GM12878 (cell line): ENCODE data around the gene KLF15. TPM values are rescaled to one million over a fixed set of nuclear protein-coding genes. Genes with fewer than 3 reads are reported as not detected.

ENCODE experiments used
- ATAC-seq: fragments of 200-7000 bp; cut with Tn5 transposase; 3 replicates; pipeline ENCODE4 v1.9.1; 2020; ENCODE audit warnings: mild to moderate bottlenecking, moderate library complexity
- BruUV-seq: library from RNA; stranded (reverse); fragments of 400-500 nt; replicated peaks from 2 replicates; lab custom pipeline; 2021; lab: Mats Ljungman, UMichigan
- CTCF ChIA-PET: fragments of 300-600 bp; sonication (Branson Sonifier 250); formaldehyde crosslinking; extraction: SDS; loops from one replicate; lab custom pipeline; 2021; ENCODE audit warnings: inconsistent platforms; lab: Yijun Ruan, JAX
- POLR2A ChIA-PET: fragments of 350-600 bp; formaldehyde crosslinking; extraction: SDS; loops from one replicate; lab custom pipeline; 2021; ENCODE audit warnings: inconsistent platforms; lab: Charles Lee
- RAD21 ChIA-PET: fragments of 300-600 bp; sonication (Branson Sonifier 250); formaldehyde crosslinking; loops from one replicate; lab custom pipeline; 2023; ENCODE audit warnings: antibody characterized with exemption; ENCODE audit not compliant: unreplicated experiment; lab: Charles Lee
- SMC1A ChIA-PET: fragments of 300-600 bp; sonication (Branson Sonifier 250); formaldehyde crosslinking; loops from one replicate; lab custom pipeline; 2023; ENCODE audit not compliant: unreplicated experiment, uncharacterized antibody; lab: Charles Lee
- DNase-seq: peaks from one replicate; pipeline ENCODE4 v3.0.0-alpha.2; 2011; ENCODE audit warnings: low read depth, low spot score
- FAIRE-seq: peaks from 3 replicates; lab custom pipeline; 2011; peaks lifted over from hg19 to GRCh38; lab: Jason Lieb, UNC
- H2AFZ ChIP-seq: 2 replicates; pipeline ENCODE4 v1.6.0; 2011; ENCODE audit warnings: low read depth, low read length, control low read depth; ENCODE audit not compliant: control insufficient read depth
- H3K27ac ChIP-seq: 2 replicates; pipeline ENCODE4 v1.5.1; 2011; ENCODE audit warnings: control low read depth; ENCODE audit not compliant: control insufficient read depth, insufficient read depth
- H3K27me3 ChIP-seq, 2 experiments: replicated peaks in 1 of 2; 2 replicates each; pipeline versions ENCODE4 v1.6.0 to v1.6.1; 2011; ENCODE audit warnings: low read length in 1 of 2; ENCODE audit not compliant: control insufficient read depth in 2 of 2, insufficient read depth in 2 of 2
- H3K36me3 ChIP-seq, 2 experiments: 2 replicates each; pipeline ENCODE4 v1.5.1; 2011; ENCODE audit warnings: low read length in 1 of 2; ENCODE audit not compliant: control insufficient read depth in 2 of 2, insufficient read depth in 2 of 2
- H3K4me1 ChIP-seq: 2 replicates; pipeline ENCODE4 v1.6.1; 2011; ENCODE audit warnings: mild to moderate bottlenecking, low read length, moderate library complexity, mixed read lengths; ENCODE audit not compliant: control insufficient read depth, insufficient read depth
- H3K4me2 ChIP-seq: 2 replicates; pipeline ENCODE4 v1.6.0; 2011; ENCODE audit warnings: control low read depth; ENCODE audit not compliant: control insufficient read depth, insufficient read depth
- H3K4me3 ChIP-seq: fragments of 200-600 bp; sonication (generic); 2 replicates; pipeline ENCODE4 v1.5.1; 2016
- H3K79me2 ChIP-seq: 2 replicates; pipeline ENCODE4 v1.6.0; 2011; ENCODE audit warnings: low read length; ENCODE audit not compliant: control insufficient read depth, insufficient read depth
- H3K9ac ChIP-seq: 2 replicates; pipeline ENCODE4 v1.8.0; 2011; ENCODE audit warnings: low read length, control low read depth, mixed read lengths; ENCODE audit not compliant: control insufficient read depth, insufficient read depth
- H3K9me3 ChIP-seq: replicated peaks from 3 replicates; pipeline ENCODE4 v1.5.1; 2011; ENCODE audit warnings: mild to moderate bottlenecking, low read length; ENCODE audit not compliant: control insufficient read depth, insufficient read depth
- H4K20me1 ChIP-seq: 2 replicates; pipeline ENCODE4 v1.6.0; 2011; ENCODE audit not compliant: control insufficient read depth, insufficient read depth
- IKZF2 ChIP-seq, 2 experiments: fragments of 450-650 bp; IDR thresholded peaks; 2 replicates each; pipeline ENCODE4 v1.6.1; 2017; ENCODE audit warnings: mild to moderate bottlenecking in 2 of 2, moderate library complexity in 2 of 2
- IRF3 ChIP-seq: fragments of 450-650 bp; IDR thresholded peaks from 2 replicates; pipeline ENCODE4 v1.6.1; 2014; ENCODE audit warnings: mild to moderate bottlenecking
- KLF5 ChIP-seq: fragments of 450-650 bp; IDR thresholded peaks from 2 replicates; pipeline ENCODE4 v1.6.1; 2014; ENCODE audit warnings: mild to moderate bottlenecking; ENCODE audit not compliant: partially characterized antibody
- MYC ChIP-seq: IDR thresholded peaks from 2 replicates; pipeline ENCODE4 v1.6.1; 2011; ENCODE audit warnings: mild to moderate bottlenecking, low read length, moderate library complexity, inconsistent platforms; ENCODE audit not compliant: insufficient read depth, insufficient replicate concordance, insufficient read length, severe bottlenecking
- ZBTB40 ChIP-seq: fragments of 450-650 bp; IDR thresholded peaks from 2 replicates; pipeline ENCODE4 v1.6.1; 2016; ENCODE audit warnings: mild to moderate bottlenecking, moderate library complexity, borderline replicate concordance
- ZNF274 ChIP-seq: IDR thresholded peaks from one replicate; pipeline ENCODE4 v1.8.0; 2011; ENCODE audit not compliant: insufficient read length, insufficient read depth
- ZNF687 ChIP-seq: fragments of 450-650 bp; IDR thresholded peaks from 2 replicates; pipeline ENCODE4 v1.6.1; 2017; ENCODE audit warnings: mild to moderate bottlenecking, moderate library complexity
- WGBS: methylation state at CpG from one replicate; pipeline ENCODE4 v1.1.6; 2016; ENCODE audit warnings: low lambda C conversion rate; ENCODE audit not compliant: insufficient replicate concordance, insufficient coverage; ENCODE audit errors: missing lambda C conversion rate; 5-methylcytosine and 5-hydroxymethylcytosine counted together
- in situ Hi-C: fragments of 300-500 bp; cut with MboI; formaldehyde crosslinking; loops from 9 replicates; pipeline ENCODE4 v1.14.3; 2018; ENCODE audit warnings: mixed read lengths
- intact Hi-C: fragments of 100-400 bp; cut with micrococcal nuclease; formaldehyde crosslinking; loops from one replicate; pipeline ENCODE4 v1.14.2; 2022; ENCODE audit not compliant: unreplicated experiment
- polyA plus RNA-seq, 11 experiments: library from polyadenylated mRNA; depleted of rRNA in 4 of 11; unstranded in 6 of 11; stranded (reverse) in 5 of 11; fragments of >200 nt; fragmentation: Nextera tagmentation in 4 of 11; fragmentation: Illumina TruSeq in 1 of 11; extraction: Ambion mirVana in 4 of 11; extraction: Trizol in 1 of 11; gene quantifications; 1 replicate in 1 of 11; 2 replicates in 10 of 11; pipeline versions ENCODE4 v1.2.1 to v1.2.3, GENCODE V29; 2011 to 2016; ENCODE audit warnings: inconsistent platforms in 2 of 11, missing spikeins in 2 of 11, low read depth in 1 of 11
- total RNA-seq, 4 experiments: library from RNA; depleted of rRNA in 3 of 4; stranded (reverse); fragments of >200 nt in 3 of 4; fragmentation: Illumina TruSeq in 1 of 4; extraction: Trizol in 1 of 4; gene quantifications; 2 replicates each; pipeline versions ENCODE4 v1.2.1 to v1.2.3, GENCODE V29; 2013 to 2021

Gene KLF15
- total and polyA plus RNA-seq, 10 of the 15 experiments (the other 5 are each of a cell fraction or from before 2014, with no cell fraction given) = 0.15 TPM; not detected in 9

- no peak for TF ChIP-seq ZBTB40
Observed at GRCh38 chr3:126343649-126344035, 13.6 kb downstream of the KLF15 start (continued).

GRCh38 chr3:126342991-126343648 is 14.1 kb downstream of the KLF15 start:
- Histone ChIP-seq H3K9me3 (no peaks in the 10 kb centered on the region), H3K36me3 (no peaks in the 10 kb centered on the region), H3K4me1 (no peaks in the 10 kb centered on the region), H3K4me2 (no peak overlapping the region), H3K9ac (no peak overlapping the region), H3K4me3 (no peak overlapping the region), H2AFZ (no peak overlapping the region), H3K27me3 (no peaks in the 10 kb centered on the region; a peak in 1 of 4 replicates), H3K27ac (no peak overlapping the region), H4K20me1 (no peaks in the 10 kb centered on the region), H3K79me2 (no peaks in the 10 kb centered on the region)
- FAIRE-seq = no peak
- POLR2A ChIA-PET = no interaction called here
- no peak for ATAC-seq
- RAD21 ChIA-PET = no interaction called here
- BruUV-seq = no TSS peak
- SMC1A ChIA-PET = no interaction called here
- in situ Hi-C loops (no loop called here), intact Hi-C loops (no loop called here)
- CTCF ChIA-PET = no interaction called here
- 81% methylated on average over 16 of the region's 20 CpGs for WGBS
- no peak for DNase-seq
- TF ChIP-seq MYC (no peak), ZBTB40 (no peak), IRF3 (no peak), ZNF687 (no peak), IKZF2 (IDR thresholded peaks at IDR 0.05) (no peak), ZNF274 (no peak), KLF5 (no peak)
